ENCODE data around the gene RTP5.
"Not testable (repeated sequence)": the region's sequence is repeated elsewhere in the genome, so short reads cannot be mapped to it uniquely, and the experiment has no call there.

RTP5 gene

DNA sequence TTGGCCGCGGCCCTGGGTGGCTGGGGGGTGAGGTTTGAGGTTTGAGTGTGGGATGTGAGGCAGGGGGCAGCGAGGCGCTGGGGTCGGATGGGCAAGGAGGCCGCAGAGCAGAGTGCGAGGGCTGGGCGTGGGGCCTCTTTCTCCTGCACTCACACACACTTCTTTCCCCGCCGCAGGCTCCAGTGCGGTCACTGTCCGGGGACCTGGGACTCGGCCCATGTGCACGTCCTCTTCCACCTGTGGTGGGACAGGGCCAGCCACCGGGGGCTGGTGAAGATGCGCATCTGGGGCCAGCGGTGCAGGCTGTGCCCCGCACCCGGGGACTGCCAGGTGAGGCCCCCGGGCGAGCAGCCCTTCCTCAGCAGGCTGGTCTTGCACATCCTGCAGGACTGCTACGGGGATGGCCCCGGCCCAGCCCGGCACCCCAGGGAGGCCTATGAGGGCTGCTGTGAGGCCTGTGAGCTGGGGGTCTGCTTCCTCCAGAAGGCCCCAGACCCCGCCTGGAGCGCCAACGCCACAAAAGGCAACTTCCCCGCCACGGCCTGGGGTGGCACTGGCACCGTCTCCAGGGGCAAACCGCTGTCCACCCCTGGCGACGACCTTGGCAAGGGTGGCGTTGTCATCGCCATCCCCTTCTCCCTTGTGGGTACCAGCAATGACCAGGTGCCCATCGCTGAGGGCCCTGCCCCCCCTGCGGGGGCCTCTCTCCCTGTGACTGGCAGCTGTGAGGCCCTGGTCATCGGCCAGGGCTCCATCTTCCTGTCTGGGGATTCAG lies 2.2 kb downstream of the RTP5 start:
- DNase-seq = no peak

DNA sequence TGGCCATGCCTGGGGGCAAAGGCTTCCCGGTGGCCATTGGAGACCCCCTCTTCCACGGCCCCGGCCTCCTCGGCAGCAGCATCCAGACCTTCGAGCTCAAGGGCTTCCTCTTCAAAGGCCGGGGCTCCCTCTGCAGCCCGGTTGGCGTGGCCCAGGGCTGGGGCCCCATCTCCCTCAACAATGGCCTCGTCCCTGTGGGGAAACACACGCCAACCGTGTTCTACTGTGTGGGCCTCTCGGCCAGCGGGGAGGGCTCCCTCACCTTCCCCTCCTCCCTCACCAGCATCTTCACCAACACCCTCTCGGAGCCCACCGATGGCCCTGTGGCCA lies 2.7 kb downstream of the RTP5 start:
- DNase-seq = no peak

DNA sequence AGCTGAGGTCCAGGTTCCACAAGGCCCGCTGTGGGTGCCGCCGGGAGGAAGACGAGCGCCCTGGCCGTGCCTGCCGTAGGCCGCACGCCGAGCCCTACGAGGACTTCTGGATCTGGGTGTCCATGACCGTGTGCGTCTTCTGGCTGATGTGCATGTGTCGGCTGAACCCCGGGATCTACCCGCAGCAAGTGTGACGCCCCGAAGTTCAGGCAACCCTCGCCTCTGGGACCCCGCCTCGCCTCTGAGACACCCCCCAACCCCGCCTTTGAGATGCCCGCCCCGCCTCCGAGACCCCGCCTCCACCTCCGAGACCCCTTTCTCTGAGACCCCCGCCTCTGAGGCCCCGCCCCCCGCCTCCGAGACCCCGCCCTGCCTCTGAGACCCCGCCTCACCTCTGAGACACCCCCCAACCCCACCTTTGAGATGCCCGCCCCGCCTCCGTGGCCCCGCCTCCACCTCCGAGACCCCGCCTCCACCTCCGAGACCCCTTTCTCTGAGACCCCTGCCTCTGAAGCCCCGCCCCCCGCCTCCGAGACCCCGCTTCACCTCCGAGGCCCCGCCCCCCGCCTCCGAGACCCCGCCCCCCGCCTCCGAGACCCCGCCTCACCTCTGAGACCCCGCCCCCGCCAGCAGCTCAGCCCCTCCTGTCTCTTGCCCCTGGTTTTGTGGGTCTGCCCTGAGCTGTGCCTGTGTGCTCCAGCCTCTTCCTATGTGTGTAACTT lies 3.7 kb downstream of the RTP5 start:
- no peak for DNase-seq

DNA sequence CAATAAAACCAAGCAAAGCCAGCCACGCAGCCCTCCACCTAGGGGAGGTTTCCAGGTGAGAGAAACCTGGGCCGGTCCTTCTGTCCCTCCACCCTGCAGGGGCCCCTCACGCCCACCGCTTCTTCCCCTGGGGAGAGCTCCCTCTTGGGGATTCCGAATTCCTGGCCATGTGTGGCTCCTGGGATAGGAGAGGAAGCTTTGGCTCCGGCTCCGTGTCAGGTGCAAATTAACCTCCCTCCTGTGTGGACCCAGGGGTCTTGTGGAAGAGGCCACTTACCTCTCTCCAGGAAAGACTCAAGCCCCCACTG lies 4.2 kb downstream of the RTP5 start:
- no peak for DNase-seq

DNA sequence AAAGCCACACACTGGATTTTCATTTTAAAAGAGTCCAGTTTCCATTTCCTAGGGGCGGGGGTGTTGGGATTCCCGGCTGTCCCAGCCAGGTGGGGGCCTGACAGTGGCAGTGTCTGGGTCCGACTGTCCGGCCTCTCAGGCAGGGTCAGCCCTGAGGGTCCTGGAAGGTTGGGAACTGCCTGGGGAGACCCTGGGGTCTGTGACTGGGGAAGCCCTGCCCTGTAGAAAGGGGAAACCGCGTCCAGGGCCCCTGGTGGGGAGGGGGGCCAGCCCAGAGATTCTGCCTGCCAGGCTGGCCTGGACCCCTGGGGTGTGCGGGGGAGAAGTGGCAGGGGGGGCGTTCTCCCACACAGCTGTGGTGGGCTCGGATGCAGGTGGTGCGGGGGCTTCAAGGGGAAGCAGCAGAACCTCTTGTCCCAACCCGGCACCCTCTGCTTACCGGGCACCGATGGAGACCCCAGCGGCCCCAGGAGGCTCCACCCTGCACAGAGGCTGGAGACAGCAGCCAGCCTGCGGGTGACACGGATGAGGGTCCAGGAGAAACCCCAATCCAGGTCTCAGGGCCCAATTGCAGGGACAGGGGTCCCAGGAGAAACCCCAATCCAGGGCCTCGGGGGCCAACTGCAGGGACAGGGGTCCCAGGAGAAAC lies 4.9 kb downstream of the RTP5 start:
- DNase-seq = no peak

DNA sequence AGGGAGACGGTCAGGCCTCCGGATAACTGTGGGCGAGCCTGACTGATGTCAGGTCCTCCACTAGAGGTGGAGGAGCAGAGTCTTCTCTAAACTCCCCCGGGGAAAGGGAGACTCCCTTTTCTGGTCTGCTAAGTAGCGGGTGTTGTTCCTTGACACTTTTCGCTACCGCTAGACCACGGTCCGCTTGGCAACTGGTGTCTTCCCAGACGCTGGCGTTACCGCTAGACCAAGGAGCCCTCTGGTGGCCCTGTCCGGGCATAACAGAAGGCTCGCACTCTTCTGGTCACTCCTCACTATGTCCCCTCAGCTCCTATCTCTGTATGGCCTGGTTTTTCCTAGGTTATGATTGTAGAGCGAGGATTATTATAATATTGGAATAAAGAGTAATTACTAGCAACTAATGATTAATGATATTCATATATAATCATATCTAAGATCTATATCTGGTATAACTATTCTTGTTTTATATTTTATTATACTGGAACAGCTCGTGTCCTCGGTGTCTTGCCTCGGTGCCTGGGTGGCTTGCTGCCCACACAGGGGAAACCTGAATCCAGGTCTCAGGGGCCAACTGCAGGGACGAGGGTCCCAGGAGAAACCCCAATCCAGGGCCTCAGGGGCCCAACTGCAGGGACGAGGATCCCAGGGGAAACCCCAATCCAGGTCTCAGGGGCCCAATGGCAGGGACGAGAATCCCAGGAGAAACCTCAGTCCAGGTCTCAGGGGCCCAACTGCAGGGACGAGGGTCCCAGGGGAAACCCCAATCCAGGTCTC lies 6.4 kb downstream of the RTP5 start:
- not testable (repeated sequence) for DNase-seq

DNA sequence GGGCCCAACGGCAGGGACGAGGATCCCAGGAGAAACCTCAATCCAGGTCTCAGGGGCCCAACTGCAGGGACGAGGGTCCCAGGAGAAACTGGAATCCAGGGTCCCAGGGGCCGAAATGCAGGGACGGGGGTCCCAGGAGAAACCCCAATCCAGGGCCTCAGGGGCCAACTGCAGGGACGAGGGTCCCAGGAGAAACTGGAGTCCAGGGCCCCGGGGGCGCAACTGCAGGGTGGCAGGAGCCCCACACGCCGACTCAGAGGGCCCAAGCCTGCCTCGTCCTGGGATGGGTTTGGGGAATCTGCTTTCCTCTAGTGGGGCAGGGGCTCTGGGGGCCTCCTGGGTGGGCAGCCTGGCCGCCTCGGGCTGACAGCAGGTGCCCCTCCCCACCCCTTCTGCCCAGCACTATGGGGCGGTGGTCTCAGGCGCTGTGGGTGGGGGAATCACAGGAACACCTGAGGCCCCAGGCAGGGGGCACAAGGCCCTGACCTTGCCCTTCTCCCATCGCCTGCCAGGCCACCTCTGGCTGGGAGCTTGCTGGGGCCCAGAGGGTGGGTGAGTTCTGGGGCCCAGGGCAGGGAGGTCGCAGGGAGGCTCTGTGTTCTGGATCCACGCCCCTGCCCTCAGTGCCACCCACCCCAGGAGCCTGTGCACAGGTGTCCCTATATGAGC lies 7.1 kb downstream of the RTP5 start:
- no peak for DNase-seq

DNA sequence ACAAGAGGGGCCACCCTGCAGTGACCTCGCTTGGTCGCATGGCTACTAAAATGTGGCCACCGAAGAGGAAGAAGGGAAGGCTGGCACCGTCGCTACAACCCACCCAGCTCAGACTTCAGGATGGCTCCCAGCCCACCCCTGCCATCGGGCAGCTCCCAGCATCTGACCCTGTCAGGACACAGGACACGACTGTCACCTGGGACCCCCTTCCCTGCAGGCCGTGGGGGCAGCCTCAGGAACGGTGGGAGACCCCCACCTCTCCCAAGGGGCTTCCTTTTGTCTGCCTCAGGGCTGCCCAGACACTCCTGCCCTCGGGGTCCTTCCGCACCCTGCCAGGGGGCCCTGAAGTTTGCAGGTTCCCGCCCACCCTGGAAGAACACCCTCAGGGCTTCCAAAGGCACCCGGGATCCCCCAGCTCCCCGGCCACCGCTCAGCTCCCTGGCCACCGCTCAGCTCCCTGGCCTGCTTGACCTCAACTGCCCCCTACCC lies 7.7 kb downstream of the RTP5 start:
- DNase-seq = no peak

DNA sequence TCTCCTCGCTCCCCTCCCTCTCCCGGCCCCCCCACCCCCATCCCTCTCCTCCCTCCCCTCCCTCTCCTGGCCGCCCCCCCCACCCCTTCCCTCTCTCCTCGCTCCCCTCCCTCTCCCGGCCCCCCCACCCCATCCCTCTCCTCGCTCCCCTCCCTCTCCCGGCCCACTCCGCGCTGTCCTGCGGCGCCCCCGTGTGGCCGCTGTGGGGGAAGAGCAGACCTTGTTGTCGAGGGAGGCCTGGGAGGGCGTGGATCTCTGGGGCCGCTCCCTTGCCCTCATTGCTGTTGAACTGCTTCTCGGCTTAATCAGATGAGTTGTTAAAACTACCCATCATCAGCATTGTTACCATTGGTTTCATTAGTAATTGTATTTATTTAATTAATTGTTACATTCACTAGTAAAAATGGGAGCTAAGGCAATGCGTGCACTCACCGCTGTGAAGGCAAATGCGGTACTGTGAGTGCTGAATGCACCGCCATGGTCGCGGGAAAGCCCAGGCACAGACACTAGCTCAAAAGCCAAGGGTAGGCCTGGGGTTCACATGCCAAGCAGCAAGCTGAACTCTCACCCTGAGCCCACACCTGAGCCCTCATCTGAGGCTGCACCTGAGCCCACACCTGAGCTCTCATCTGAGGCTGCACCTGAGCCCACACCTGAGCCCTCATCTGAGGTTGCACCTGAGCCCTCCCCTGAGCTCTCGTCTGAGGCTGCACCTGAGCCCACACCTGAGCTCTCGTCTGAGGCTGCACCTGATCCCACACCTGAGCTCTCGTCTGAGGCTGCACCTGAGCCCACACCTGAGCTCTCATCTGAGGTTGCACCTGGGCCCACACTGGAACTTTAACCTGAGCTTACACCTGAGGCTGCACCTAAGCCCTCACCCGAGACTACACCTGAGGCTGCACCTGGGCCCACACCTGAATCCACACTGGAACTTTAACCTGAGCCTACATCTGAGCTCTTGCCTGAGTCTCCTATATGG lies 8.8 kb downstream of the RTP5 start:
- peak; percentile 79 for DNase-seq

DNA sequence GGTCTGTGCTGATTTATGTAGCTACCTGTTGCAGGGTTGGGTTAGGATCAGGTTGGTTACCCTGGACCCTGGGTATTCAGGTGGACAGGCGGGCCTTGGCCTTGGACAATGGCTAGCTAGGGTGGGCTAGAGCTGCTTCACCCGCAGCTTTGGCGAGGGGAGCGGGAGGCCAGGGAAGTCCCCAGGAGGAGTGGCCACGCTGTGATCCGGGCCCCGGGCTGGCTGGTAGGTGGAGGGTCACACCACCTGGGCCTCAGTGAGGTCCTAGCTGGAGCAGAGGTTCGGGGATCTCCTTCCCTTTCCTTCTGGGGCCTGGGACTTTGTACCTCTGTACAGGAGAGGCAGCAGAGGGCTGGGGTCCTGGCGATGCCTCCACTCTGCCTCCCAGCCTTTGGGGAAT lies 9.8 kb downstream of the RTP5 start:
- DNase-seq = no peak

DNA sequence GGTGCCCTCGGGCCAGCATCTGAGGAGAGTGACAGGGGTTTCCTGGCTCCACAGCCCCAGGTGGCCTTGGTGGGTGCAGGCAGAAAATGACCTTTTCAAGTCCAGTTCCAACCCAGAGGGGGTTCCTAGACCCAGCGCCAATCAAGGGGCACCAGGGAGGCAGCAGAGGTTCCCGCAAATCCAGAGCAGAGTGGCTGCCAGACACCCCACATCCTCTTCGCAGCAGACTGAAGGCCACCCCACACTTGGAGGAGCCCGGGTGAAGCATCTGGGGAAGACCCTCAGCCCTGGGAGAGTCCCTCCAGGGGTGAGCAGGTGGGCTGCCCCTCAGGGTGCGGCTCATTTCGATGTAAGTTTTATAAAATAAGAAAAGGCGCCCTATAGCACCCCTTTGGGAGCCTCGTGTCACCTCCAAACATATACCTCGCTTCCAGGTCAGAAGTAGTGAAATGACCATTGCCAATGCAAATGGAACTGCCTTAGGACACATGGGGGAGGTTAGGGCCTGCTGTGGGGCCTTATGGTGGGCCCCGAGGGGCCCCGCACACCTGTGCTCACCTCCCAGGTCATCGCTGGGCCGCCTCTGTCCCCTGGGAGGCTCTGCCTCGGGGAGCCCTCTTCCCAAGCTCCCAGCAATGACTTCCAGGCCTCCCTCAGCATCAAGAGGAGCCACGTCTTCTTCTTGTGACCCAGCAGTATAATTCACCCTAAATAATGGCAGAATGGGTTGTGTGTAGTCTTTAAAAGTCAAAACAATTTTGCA lies 11.0 kb downstream of the RTP5 start:
- DNase-seq = no peak

DNA sequence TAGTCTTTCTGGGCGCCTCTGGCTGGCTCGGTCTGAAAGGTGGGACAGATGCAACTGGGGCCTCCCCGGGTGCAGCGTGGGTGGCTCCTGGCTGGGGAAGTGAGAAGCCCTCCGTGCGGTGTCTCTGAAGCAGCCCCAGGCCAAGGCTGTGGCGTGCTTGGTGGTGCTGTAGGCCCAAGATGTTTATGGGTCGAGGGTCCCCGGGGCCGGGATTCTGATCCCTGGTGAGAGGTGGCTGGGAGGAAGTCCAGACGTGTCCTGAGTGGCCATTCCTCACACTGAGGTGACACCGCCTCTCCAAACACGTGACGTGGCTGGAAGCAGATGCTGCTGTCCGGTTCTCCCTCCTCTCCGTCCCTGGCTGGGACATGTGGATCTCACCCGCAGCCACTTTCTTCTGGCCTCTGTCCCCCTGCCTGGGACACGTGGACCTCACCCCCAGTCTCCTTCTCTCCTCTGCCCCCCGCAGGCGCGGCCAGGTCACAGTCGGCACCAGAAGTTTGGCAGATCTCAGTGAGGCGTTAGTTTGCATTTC lies 12.6 kb downstream of the RTP5 start:
- peak; percentile 82 for DNase-seq

DNA sequence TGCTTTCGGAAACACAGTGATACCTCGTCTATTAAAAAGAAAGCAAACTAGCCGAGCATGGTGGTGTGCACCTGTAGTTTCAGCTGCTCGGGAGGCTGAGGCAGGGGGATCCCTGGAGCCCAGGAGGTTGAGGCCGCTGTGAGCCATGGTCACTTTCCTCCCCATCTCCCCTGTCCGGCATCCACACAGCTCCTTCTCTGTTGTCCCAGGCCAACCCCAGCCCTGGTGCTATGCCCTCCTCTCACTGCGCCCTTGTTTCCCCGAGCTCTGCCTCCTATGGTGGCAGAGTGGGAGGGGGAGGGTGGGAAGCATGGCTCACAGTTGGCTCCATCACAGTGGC lies 15.4 kb downstream of the RTP5 start:
- DNase-seq = no peak

DNA sequence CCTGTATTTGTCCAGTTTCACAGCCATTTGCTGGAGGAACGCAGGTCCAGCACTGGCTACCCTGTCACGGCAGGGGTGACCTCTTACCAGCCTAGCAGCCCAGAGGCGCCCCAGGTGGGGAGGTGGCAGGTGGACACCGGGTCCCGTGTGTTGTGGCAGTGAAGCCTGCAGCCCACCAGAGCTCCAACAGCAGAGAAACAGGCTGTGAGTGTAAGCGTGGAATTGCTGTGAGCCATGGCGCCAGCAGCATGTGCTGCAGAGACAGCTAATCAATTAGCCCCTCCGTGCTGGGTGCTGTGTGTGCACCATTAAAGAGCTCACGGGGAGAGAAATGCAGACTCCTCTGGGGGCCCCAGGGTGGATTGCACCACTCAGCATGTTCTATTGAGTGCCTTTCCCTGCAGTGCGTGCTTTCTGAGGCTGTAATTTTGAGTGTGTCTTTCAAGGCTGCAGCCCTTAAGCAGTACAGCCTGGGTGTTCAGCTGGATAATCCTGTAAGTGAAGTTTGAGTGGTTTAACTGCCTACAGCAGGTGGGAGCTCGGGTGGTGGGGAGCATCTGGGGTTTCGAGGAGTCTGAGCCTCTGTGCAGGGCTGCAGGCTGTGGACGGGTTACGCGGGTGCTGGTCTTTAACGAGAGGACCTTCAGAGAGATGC lies 15.9 kb downstream of the RTP5 start:
- no peak for DNase-seq

DNA sequence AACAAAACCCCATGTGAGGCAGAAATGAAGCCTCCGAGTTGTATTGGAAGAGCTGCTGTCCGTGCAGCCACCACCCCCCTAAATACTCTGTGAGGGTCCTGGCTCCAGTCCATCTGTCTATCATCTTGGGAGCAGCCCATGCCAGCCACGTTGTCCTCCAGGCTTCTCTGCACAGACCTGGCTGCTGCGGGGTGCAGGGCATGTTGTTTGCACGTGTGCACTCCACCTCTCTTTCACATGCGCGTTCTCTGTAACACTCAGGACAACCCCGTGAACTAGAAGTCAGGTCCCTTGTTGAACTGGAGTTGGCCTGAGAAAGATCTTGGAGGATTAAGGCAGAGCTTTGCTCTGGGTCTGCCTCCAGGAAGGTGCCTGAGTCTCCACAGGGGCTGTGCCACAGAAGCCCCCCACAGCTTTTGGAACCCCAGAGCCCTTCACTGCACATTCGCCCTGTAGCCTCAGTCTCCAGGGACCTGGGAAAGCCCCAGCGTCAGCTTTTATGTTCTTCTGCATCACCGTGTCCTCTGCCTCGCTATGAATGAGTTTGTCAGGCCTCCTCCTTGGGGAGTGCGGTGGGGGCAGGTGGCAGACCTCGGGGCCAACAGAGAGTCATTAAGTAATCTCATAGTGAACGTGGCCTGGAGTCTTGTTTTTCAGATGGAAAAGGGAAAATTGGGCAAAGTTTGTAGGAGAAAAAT lies 16.6 kb downstream of the RTP5 start:
- DNase-seq = no peak

DNA sequence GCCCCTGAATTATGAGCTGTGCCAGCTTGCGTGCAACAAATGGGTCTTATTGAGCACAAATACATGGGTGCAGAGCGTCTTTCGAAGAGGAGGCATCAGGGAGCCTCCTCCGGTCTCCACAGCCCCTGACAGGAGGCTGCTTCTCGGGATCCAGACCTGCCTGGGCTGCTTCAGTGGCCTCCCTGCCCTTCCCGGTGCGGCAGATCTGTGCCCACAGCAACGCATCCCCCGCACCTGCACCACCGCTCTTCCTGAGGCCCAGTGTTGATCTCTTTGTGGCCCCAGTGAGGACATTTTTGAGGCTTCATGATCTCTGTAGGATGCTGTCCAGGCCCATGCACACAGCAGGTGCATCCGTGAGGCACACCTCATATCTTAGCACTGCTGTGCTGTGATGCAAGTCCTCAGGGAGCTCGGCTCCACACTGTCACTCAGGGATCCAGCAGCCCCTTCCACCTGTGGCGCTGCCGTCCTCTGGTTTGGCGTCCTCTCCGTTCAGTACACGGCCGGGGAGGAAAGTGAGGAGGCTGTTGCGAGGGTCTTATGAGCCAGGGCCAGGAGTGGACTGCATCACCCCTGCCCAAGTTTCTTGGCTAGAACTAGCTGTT lies 17.4 kb downstream of the RTP5 start:
- no peak for DNase-seq

DNA sequence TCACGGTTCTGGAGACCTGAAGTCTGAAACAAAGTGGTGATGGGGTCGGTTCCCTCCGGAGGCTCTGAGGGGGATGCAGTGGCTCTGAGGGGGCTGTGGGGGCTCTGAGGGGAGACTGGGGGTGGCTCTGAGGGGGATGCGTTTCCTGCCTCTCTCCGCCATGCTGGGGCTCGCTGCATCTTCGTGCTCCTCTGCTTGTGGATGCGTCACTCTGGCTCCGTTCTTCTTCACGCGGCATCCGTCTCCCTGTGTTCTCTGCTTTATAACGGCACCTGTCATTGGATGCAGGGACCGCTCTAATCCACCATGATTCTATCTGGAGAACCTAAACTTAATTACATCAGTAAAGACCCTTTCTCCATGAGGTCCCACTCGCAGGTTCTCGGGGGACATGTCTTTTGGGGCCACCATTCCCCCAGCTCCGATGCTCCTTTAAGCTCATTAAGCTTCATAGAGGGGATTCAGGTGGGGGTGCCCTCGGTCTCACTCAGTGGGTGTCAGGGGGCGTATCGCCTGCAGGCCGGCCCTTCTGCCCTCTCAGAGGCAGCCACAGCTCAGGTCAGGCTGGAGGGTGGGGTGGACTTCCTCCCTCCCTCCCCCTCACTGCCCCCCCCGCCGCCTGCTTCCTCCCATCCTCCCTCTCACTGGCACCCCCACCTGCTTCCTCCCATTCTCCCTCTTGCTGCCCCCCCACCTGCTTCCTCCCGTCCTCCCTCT lies 18.4 kb downstream of the RTP5 start:
- no peak for DNase-seq

DNA sequence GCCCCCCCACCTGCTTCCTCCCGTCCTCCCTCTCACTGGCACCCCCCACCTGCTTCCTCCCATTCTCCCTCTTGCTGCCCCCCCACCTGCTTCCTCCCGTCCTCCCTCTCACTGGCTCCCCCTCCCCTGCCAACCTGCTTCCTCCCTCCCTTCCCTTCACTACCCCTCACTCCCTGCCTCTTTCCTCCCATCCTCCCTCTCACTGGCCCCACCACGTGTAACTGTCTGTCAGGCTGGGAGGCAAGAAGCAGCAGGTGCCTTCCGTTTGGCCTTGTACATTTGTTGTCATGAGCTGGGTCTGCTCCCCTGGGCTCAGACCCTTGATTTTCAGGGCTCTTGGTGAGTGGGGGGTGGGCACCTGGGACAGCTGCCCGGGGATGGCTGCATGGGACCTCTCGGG lies 19.1 kb downstream of the RTP5 start:
- DNase-seq = no peak

Measured in activated naive CD4-positive, alpha-beta T cell treated with anti-CD3 and anti-CD28 coated beads, Interleukin-2, amount 50 U/mL, for 16 hours (primary cell).